ENCODE measurements around the gene GTF2IRD1.

DNA sequence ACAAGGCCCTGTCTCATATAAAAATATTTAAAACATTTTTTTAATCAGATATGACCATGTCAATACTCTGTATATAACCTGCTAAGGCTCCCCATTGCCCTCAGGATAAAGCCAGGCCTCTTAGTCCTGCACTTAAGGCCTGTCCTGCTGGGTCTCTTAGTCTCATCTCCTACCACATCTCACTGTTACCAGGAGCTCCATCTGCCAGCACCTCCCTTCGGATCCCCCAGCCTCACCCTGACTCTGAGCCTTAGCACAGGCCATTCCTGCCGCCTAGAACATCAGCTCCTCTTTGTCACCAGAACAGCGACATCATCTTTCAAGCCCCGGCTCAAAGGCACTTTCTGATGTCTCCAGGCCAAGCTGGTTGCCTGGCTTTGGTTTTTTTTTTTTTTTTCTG, 25.7 kb upstream of the GTF2IRD1 start:
- TF ChIP-seq, protein P1, sequence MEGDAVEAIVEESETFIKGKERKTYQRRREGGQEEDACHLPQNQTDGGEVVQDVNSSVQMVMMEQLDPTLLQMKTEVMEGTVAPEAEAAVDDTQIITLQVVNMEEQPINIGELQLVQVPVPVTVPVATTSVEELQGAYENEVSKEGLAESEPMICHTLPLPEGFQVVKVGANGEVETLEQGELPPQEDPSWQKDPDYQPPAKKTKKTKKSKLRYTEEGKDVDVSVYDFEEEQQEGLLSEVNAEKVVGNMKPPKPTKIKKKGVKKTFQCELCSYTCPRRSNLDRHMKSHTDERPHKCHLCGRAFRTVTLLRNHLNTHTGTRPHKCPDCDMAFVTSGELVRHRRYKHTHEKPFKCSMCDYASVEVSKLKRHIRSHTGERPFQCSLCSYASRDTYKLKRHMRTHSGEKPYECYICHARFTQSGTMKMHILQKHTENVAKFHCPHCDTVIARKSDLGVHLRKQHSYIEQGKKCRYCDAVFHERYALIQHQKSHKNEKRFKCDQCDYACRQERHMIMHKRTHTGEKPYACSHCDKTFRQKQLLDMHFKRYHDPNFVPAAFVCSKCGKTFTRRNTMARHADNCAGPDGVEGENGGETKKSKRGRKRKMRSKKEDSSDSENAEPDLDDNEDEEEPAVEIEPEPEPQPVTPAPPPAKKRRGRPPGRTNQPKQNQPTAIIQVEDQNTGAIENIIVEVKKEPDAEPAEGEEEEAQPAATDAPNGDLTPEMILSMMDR (conservative IDR thresholded peaks at IDR 0.05; ENCODE audit: low read depth, low read length): no peak
- TF ChIP-seq EZH2 (IDR thresholded peaks at IDR 0.05; ENCODE audit: borderline replicate concordance, low read depth, low read length, poor library complexity, severe bottlenecking): no peak

All from A673 (cell line).